Cardiac fibroblast (primary cell): Measurements from ENCODE around the gene LAMA2.

ENCODE experiments used
- DNase-seq, 2 donors: peaks; one replicate each; pipeline versions ENCODE4 v3.0.0 to v3.0.0-alpha.2; 2010; ENCODE audit warnings: low read depth in 2 of 2
- H3K4me3 ChIP-seq, 2 donors: replicated peaks in 1 of 2; 1 replicate in 1 of 2; 2 replicates in 1 of 2; pipeline ENCODE4 v1.5.1; 2011; ENCODE audit warnings: low read depth in 2 of 2, low read length in 2 of 2, mild to moderate bottlenecking in 2 of 2, moderate library complexity in 1 of 2
- TF ChIP-seq, protein P1 (sequence below): IDR thresholded peaks from one replicate; pipeline ENCODE4 v1.5.1; 2011; ENCODE audit warnings: low read depth, mild to moderate bottlenecking, low read length, inconsistent platforms

LAMA2 gene

DNA sequence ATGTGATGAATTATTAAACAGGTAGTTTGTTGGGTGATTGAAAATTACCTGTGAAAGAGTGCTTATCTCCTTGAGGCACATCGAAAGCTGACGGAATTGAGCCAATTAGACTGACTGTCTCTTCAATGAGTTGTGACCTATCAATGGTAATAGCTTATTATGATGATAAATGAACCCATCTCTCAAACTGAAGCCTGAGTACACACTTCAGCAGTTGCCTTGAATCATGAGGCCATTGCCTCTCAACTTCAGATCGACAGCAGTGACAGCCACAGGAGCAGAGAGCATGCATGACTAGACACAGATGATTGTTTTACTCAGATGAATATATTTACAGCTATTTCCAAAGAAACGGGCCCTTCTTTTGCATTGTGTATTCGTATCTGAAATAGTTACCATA, 323.9 kb downstream of the LAMA2 start:
- TF ChIP-seq, protein P1, sequence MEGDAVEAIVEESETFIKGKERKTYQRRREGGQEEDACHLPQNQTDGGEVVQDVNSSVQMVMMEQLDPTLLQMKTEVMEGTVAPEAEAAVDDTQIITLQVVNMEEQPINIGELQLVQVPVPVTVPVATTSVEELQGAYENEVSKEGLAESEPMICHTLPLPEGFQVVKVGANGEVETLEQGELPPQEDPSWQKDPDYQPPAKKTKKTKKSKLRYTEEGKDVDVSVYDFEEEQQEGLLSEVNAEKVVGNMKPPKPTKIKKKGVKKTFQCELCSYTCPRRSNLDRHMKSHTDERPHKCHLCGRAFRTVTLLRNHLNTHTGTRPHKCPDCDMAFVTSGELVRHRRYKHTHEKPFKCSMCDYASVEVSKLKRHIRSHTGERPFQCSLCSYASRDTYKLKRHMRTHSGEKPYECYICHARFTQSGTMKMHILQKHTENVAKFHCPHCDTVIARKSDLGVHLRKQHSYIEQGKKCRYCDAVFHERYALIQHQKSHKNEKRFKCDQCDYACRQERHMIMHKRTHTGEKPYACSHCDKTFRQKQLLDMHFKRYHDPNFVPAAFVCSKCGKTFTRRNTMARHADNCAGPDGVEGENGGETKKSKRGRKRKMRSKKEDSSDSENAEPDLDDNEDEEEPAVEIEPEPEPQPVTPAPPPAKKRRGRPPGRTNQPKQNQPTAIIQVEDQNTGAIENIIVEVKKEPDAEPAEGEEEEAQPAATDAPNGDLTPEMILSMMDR: no peak
- no peak for DNase-seq
- no peak overlapping the region for H3K4me3 ChIP-seq

GRCh38 chr6:129207832-129208231, 324.9 kb downstream of the LAMA2 start:
- no peak overlapping the region for H3K4me3 ChIP-seq
- DNase-seq: no peak
- TF ChIP-seq, protein P1: no peak

DNA sequence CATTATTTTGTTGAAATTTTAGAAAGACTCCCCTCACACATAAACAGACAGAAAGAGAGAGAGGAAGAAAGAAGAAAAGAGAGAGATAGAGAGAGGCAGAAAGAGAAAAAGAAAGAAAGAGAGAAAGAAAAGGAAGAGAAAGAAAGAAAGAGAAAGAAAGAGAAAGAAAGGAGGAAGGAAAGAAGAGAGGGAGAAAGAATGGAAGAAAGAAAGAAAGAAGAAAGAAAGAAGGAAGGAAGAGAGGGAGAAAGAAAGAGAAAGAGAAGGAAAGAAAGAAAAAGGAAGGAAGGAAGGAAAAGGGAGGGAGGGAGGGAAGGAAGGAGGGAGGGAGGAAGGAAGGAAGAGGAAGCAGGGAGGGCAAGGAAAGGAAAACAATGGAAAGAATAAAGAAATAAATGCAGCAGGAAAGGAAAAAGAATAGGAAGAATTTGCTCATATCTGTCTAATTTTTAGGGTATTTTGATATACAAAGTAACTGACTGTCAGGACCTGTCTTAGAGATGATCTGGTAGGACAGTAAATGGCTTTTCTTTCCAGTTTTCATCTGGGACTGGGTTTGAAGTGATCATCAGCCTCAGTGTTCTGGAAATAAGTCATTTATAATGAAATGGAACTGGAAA, 325.6 kb downstream of the LAMA2 start:
- H3K4me3 ChIP-seq: no peak overlapping the region
- no peak for DNase-seq
- TF ChIP-seq, protein P1: no peak

DNA sequence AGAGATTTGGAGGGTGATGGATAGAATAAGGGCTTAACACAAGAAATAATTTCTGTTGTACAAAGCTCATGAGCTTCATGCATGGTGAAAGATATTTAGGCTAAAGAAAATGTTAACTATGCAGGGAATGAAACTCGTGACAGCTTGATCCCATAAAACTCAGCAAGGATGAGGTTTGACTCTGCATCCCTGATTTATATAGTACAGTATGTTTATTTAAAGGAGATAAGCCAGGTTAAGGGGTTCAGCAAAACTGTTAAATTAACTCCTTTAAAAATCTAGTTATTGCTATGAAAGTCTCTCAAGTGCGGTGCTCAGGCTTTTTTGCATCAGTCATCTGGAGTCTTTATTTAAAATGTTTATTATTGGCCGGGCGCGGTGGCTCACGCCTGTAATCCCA, 326.4 kb downstream of the LAMA2 start:
- H3K4me3 ChIP-seq: no peak overlapping the region
- DNase-seq: no peak
- TF ChIP-seq, protein P1: no peak

GRCh38 chr6:129210684-129211083, 327.7 kb downstream of the LAMA2 start:
- no peak for DNase-seq
- TF ChIP-seq, protein P1: no peak

GRCh38 chr6:129211626-129212025, 328.7 kb downstream of the LAMA2 start:
- TF ChIP-seq, protein P1: no peak
- DNase-seq: no peak
- no peak overlapping the region for H3K4me3 ChIP-seq

More at GRCh38 chr6:129210684-129211083, 327.7 kb downstream of the LAMA2 start:
- no peak overlapping the region for H3K4me3 ChIP-seq

- TF ChIP-seq, protein P1: no peak
- no peak overlapping the region for H3K4me3 ChIP-seq
- DNase-seq: peak in 1 of 2 donors; percentile 7
These were observed 329.1 kb downstream of the LAMA2 start for GRCh38 chr6:129212081-129212480.
